ENCODE results near the gene RTP1. TPM values are rescaled to one million over a fixed set of nuclear protein-coding genes. Genes with fewer than 3 reads are reported as not detected.

Gene RTP1
- total RNA-seq, 4 donors from 2014 or later: not detected

DNA sequence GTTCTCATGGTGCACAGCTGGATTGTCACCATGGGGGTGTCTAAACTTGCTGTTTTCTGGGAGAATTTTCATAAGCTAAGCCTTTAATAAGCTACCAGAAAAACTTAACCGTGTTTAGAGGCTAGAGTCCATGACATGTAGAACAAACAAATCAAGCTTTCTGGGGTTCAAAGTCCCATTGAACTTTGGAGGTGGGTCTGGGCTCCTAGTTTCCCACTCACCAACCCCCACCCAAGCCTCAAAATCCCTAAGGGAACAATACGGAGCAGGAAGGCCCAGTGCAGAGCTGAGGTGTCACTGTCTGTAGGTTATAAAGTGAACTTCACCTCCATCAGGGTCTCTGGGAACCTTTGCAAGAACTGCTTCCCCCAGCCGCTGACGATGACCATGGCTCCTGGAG lies 25.5 kb downstream of the RTP1 start:
- 47% methylated on average over 2 of the region's 4 CpGs; no CpG with 5 or more reads in 1 of the 2 donors for WGBS, 2 donors
- H3K4me3 ChIP-seq: no peak overlapping the region
- H3K9me3 ChIP-seq: no peaks in the 10 kb centered on the region
- TF ChIP-seq POLR2A (IDR thresholded peaks at IDR 0.05): no peak
- TF ChIP-seq, protein P1, sequence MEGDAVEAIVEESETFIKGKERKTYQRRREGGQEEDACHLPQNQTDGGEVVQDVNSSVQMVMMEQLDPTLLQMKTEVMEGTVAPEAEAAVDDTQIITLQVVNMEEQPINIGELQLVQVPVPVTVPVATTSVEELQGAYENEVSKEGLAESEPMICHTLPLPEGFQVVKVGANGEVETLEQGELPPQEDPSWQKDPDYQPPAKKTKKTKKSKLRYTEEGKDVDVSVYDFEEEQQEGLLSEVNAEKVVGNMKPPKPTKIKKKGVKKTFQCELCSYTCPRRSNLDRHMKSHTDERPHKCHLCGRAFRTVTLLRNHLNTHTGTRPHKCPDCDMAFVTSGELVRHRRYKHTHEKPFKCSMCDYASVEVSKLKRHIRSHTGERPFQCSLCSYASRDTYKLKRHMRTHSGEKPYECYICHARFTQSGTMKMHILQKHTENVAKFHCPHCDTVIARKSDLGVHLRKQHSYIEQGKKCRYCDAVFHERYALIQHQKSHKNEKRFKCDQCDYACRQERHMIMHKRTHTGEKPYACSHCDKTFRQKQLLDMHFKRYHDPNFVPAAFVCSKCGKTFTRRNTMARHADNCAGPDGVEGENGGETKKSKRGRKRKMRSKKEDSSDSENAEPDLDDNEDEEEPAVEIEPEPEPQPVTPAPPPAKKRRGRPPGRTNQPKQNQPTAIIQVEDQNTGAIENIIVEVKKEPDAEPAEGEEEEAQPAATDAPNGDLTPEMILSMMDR (IDR thresholded peaks at IDR 0.05): no peak
- H3K27ac ChIP-seq: no peak overlapping the region
- no peaks in the 10 kb centered on the region for H3K36me3 ChIP-seq
- intact Hi-C loops (cut with DNase I): loop anchor here (5.0 kb wide), 1 partner anchor 460 kb away; no protein-coding TSS in a partner anchor
- no peak for DNase-seq
- H3K4me1 ChIP-seq: no peaks in the 10 kb centered on the region
- H3K27me3 ChIP-seq: peaks cover 0 to 5% (median 0%) of the 10 kb centered on the region in 4 donors

DNA sequence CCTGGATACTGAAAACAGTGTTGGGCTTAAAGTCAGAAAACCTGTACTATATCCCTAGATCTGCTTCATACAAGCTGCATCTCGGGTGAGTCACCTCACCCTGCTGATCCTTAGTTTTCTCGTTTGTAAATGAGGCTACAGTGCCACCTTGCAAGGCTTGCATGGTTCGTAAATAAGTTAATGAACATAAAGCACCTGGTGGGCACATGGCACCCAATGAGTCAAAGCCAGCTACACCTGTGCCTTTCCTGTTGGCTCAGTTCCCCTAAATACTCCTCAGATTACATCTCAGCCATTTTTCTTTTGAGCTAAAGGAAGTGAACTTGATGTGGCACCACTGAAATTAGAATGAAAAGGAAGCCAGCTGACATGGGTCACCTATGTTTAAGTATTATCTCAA lies 26.5 kb downstream of the RTP1 start:
- H3K4me1 ChIP-seq: no peaks in the 10 kb centered on the region
- H3K9me3 ChIP-seq: no peaks in the 10 kb centered on the region
- TF ChIP-seq, protein P1 (IDR thresholded peaks at IDR 0.05): no peak
- TF ChIP-seq POLR2A (IDR thresholded peaks at IDR 0.05): no peak
- no peaks in the 10 kb centered on the region for H3K36me3 ChIP-seq
- intact Hi-C loops (cut with DNase I): loop anchor here (5.0 kb wide), 1 partner anchor 459 kb away; no protein-coding TSS in a partner anchor
- H3K27me3 ChIP-seq: peaks cover 0 to 5% (median 0%) of the 10 kb centered on the region in 4 donors
- WGBS, 2 donors: 13 to 31% methylated on average over 1 to 3 of the region's 3 CpGs
- H3K27ac ChIP-seq: no peak overlapping the region
- DNase-seq: no peak
- H3K4me3 ChIP-seq: no peak overlapping the region

DNA sequence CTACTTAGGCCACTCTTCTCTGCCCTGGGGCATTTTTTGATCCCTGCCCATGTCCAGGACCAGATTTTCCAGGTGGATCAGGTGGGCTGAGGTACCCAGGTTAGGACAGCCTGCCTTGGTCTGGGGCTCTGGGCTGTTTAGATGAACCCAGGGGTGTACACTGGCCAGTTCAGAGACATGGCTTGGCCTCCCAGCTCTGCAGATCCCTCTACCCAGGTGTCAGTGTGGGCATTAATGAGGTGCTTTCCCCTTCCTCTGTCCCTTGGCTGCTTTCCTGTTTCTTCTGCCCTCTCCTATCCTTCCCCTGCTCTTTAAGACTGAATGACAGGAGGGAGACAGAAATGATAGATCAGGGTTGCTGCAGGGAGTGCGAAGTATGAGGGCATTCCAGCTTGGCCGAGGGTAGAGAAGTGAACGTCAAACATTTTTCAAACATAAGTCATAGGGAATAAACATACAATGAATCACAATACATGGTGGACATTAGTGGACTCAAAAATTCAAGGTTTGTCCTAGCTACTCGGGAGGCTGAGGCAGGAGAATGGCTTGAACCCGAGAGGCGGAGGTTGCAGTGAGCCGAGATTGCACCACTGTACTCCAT lies 30.5 kb downstream of the RTP1 start:
- TF ChIP-seq, protein P1 (IDR thresholded peaks at IDR 0.05): no peak
- TF ChIP-seq POLR2A (IDR thresholded peaks at IDR 0.05): no peak
- intact Hi-C loops (cut with DNase I): no loop called here
- H3K9me3 ChIP-seq: no peaks in the 10 kb centered on the region
- WGBS, 2 donors: 77 to 88% methylated on average over 7 of the region's 7 CpGs
- no peak overlapping the region for H3K27ac ChIP-seq
- DNase-seq: no peak
- H3K4me3 ChIP-seq: no peak overlapping the region
- H3K27me3 ChIP-seq: peaks cover 0 to 11% (median 0%) of the 10 kb centered on the region in 4 donors
- H3K36me3 ChIP-seq: no peaks in the 10 kb centered on the region
- no peaks in the 10 kb centered on the region for H3K4me1 ChIP-seq

DNA sequence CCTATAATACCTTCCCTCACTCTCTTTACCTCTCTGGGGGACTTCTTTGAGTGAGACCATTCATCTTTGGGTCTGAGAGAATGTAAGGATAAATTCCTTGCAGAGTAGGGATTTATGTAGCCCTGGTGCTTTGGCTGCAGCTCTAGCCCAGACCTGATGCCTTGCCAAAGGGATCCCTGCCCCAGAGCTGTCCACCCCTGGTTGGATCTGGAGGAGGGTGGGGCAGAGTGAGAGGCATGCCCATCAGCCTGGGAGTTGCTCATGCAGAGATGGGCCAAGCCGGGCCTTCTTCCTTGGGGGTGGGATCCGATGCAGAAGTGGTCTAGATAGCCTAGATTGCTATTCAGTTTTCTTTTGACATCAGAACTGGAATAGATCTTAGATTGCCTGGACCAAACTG lies 31.5 kb downstream of the RTP1 start:
- H3K27me3 ChIP-seq: peaks cover 0 to 11% (median 0%) of the 10 kb centered on the region in 4 donors
- TF ChIP-seq, protein P1 (IDR thresholded peaks at IDR 0.05): no peak
- TF ChIP-seq POLR2A (IDR thresholded peaks at IDR 0.05): no peak
- no peak overlapping the region for H3K27ac ChIP-seq
- 78 to 88% methylated on average over 1 to 2 of the region's 2 CpGs for WGBS, 2 donors
- no peak for DNase-seq
- H3K36me3 ChIP-seq: no peaks in the 10 kb centered on the region
- intact Hi-C loops (cut with DNase I): no loop called here
- H3K4me3 ChIP-seq: no peak overlapping the region
- no peaks in the 10 kb centered on the region for H3K4me1 ChIP-seq
- H3K9me3 ChIP-seq: no peaks in the 10 kb centered on the region

DNA sequence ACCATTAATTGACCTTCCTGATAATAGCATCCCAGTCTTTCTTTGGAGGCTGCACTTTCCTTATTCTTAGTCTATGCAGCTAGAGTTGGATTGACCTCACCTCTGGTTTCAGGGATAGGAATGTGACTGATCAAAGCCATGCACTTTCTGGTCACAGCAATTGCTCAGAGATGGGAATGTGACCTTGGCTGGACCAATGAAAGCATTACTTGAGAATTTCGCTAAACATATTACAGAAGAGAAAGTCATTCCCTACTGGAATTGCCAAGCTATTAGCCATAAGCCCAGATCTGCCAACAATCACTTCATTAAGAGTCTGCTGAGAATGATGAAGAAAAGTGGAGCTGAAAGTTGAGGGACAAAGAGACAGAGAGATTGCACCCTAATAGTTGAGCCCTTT lies 32.7 kb downstream of the RTP1 start:
- no peak overlapping the region for H3K27ac ChIP-seq
- no peaks in the 10 kb centered on the region for H3K4me1 ChIP-seq
- H3K9me3 ChIP-seq: no peaks in the 10 kb centered on the region
- H3K4me3 ChIP-seq: no peak overlapping the region
- 77 to 94% methylated on average over 1 of the region's 1 CpG for WGBS, 2 donors
- peaks cover 0 to 11% (median 0%) of the 10 kb centered on the region in 4 donors for H3K27me3 ChIP-seq
- no peaks in the 10 kb centered on the region for H3K36me3 ChIP-seq
- intact Hi-C loops (cut with DNase I): no loop called here
- no peak for DNase-seq
- TF ChIP-seq, protein P1 (IDR thresholded peaks at IDR 0.05): no peak
- TF ChIP-seq POLR2A (IDR thresholded peaks at IDR 0.05): no peak
